Sciatic nerve (tissue), 2 donors: Measurements from ENCODE around the gene KLHL6. TPM values are rescaled to one million over a fixed set of nuclear protein-coding genes. Genes with fewer than 3 reads are reported as not detected.
"Not testable (repeated sequence)": the region's sequence is repeated elsewhere in the genome, so short reads cannot be mapped to it uniquely, and the experiment has no call there.

Source experiments
- ATAC-seq: fragments of 200-7000 bp; cut with Tn5 transposase; one replicate; pipeline ENCODE4 v1.9.1; 2020; ENCODE audit warnings: mild to moderate bottlenecking, moderate library complexity
- DNase-seq: peaks from one replicate; pipeline ENCODE4 v3.0.0-alpha.2; 2020; ENCODE audit warnings: low spot score
- intact Hi-C: fragments of 100-400 bp; cut with DNase I; formaldehyde crosslinking; loops from one replicate; pipeline ENCODE4 v1.14.2; 2022
- total RNA-seq: library from RNA; stranded (reverse); fragmentation: NEBNext Ultra II Directional; extraction: Animal tissue kit (Norgen Biotek cat#: 25700); gene quantifications from one replicate; pipeline ENCODE4 v1.2.1, GENCODE V29; 2021
- donor health status: DM: no; HTN: no; CAD: no.
- donor health status: DM: no; HTN: no; CAD: no.

Gene KLHL6
- total RNA-seq, 1 donor from 2014 or later: 4.7 TPM

DNA sequence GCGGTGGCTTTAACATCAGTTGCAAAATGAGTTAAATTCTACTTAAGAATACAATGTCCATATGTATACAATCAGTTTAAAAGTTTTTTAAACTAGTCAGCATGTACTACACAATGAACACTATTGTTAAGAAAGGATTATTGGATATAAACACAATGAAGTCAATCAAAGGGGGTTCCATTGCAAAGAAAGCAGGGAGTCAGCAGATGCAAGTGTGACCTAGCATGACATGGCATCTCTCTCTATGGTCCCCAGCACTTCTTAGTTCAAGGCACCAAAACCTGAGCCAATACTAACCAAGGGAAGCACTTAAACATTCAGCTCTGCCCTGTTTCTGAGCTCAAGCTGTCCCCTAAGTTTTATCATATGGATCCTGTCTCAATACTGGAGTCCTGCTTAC is 17.0 kb downstream of the KLHL6 start:
- ATAC-seq (no peak), DNase-seq (no peak)
- intact Hi-C loops: no loop called here

DNA sequence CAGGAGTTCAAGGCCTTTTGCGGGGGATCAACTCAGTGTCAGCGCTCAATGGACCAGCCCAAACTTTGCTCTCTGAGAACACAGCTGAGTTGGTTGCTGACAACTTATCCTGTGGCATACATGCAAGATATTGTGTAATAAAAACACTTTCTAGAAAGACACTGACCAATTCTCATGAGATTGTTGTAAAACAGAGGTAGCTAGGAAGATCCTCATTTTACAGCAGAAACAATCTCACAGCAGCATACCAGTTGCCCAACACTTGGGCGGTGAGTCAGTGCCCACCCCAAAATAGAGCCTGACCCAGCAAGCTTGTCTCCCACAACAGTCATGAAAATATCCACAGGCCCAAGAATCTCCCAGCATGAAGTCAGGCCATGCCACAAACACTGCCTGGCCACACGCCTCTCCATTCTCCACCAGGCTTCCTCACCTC is 18.2 kb downstream of the KLHL6 start:
- ATAC-seq (peak; percentile 71), DNase-seq (no peak)
- intact Hi-C loops: no loop called here

DNA sequence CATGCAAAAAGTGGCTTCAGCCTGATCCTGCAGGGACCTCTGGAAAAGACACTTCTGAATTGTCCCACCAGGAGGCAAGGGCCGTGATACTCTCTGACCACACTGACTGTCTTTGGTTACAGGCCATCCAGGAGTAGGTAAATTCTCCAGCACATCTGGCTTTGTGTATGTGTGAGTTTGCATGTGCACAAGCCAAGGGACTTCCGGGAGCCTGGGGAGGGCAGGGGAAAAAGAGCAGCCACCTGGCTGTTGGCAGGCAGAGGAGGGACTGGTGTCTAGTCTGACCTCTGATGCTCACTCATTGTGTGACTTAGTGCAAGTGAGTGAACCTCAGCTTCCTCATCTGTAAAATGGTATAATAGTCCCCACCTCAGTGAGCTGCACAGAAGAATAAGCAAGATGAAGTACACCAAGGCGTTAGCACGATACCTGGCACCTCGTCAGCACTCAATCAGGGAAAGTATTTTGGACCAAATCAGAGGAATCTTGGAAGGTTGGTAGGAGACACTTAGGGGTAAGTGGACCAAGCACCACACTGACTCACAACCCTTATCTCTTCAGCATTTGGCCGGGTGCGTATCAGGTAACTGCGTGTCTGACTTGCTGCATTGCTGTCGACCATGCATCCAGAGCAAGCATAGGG is 19.1 kb downstream of the KLHL6 start:
- ATAC-seq: no peak

DNA sequence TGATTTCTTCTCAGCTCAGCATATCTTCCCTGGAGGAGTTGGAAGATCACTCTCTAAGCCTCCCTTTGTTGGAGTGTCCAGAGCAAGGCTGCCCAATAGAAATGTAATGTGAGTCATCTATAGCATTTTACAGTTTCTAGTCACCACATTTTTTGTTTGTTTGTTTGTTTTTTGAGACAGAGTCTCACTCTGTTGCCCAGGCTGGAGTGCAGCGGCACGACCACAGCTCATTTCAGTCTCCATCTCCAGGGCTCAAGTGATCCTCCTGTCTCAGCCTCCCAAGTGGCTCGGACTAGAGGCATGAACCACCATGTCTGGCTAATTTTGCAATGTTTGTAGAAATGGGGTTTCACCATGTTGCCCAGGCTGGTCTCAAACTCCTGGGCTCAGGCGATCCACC is 21.3 kb downstream of the KLHL6 start:
- ATAC-seq (no peak), DNase-seq (no peak)
- intact Hi-C loops: no loop called here

More for the DNA sequence above, 19.1 kb downstream of the KLHL6 start:
- DNase-seq: no peak
- intact Hi-C loops: no loop called here

DNA sequence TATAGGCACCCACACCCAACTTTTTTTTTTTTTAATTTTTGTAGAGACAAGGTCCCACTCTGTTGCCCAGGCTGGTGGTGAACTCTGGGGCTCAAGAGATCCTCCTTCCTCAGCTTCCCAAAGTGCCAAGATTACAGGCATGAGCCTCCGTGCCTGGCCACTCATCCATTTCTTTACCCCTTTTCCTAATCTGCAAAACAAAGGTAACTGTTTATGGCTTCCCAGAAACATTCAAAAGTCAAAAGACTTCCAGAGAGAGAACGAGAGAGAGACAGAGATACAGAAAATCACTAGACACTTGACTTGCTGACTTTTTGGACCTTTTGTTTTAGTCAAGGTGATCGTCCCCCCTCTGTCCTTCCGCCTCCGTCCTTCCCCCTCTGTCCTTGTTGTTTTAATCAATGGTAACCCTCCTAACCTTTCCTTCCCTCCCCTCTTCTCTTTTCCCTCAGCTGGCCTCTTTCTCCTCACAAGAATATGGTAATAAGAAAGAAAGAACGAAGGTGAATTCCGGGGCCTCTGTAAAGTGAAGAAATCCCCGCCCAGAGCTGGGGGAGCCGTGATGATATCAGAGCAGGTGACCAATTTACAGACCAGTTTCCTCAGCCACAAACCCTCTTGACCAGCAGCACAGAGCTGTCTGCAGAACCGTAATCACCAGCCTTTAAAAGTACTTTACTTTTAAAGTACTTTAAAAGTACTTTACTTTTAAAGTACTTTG is 21.9 kb downstream of the KLHL6 start:
- intact Hi-C loops: no loop called here
- DNase-seq (no peak), ATAC-seq (no peak)

DNA sequence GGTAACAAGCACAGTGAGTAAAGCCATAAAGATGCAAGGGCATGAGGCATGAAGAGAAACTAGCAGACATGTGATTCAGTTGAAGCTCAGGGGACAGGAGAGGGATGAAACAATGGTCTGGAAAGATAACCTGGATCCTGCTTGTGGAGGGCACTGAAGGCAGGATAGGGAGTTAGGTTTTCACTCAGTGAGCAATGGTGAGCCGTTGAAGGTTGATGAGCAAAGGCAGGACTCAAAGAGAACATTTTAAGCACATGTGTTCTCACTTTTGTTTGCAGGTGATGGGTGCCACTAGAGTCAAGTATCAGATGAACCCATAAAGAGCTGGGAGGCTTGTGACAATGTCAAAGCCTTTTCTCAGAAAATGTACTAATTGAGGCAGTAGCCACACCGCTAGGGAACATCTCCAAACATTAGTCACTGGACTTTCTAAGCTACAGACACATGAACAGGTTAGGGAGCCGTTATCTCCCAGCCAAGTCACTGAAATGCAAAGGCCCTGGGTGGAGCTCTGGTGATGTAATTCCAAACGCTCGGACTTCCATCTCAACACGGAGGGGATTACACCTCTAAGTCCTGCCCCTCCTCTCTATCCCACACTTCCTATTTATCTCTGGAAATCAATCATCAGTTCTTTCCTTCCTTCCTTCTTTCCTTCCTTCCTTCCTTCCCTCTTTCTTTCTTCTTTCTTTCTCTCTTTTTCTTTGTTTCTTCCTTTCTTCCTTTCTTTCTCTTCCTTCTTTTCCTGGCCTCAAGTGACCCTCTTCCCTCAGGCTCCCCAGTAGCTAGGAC is 22.7 kb downstream of the KLHL6 start:
- DNase-seq (no peak), ATAC-seq (no peak)
- intact Hi-C loops: no loop called here

DNA sequence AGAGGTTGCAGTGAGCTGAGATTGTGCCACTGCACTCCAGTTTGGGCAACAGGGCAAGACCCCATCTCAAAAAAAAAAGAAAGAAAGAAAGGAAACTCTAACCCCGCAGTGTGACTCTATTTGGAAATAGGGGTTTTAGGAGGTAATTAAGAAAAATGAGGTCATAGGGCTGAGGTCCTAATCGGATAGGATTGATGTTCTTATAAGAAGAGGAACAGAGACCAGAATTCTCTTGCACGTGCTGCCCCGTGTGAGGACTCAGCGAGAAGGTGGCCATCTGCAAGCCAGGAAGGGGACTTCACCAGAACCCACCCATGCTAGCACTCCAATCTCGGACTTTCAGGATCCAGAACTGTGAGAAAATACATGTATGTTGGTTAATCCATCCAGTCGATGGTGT is 25.8 kb downstream of the KLHL6 start:
- DNase-seq: no peak
- ATAC-seq: no peak
- intact Hi-C loops: no loop called here

DNA sequence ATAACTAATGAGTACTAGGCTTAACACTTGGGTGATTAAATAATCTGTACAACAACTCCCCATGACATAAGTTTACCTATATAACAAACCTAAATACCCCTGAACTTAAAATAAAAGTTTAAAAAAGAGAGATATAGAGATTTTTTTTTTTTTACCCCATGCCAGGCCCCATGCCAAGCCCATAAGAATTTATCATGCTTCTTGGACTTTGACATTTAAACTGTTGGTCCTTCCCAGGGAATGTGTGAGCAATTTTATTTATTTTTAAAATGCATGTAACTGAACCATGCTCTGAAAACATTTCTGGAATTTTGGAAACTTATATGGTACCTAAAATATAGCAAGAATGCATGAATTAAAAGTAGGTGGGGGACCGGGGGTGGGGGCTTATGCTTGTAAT is 26.3 kb downstream of the KLHL6 start:
- ATAC-seq (no peak), DNase-seq (no peak)
- intact Hi-C loops: no loop called here

DNA sequence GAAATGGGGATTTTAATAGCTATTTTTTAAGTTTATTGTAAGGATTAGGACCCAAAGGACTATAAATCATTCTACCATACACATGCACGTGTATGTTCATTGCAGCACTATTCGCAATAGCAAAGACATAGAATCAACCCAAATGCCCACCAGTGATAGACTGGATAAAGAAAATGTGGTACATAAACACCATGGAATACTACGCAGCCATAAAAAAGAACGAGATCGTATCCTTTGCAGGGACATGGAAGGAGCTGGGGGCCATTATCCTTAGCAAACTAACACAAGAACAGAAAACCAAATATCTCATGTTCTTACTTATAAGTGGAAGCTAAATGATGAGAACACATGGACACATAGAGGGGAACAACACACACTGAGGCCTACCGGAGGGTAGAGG is 26.7 kb downstream of the KLHL6 start:
- intact Hi-C loops, DNase-seq, ATAC-seq: not testable (repeated sequence)

DNA sequence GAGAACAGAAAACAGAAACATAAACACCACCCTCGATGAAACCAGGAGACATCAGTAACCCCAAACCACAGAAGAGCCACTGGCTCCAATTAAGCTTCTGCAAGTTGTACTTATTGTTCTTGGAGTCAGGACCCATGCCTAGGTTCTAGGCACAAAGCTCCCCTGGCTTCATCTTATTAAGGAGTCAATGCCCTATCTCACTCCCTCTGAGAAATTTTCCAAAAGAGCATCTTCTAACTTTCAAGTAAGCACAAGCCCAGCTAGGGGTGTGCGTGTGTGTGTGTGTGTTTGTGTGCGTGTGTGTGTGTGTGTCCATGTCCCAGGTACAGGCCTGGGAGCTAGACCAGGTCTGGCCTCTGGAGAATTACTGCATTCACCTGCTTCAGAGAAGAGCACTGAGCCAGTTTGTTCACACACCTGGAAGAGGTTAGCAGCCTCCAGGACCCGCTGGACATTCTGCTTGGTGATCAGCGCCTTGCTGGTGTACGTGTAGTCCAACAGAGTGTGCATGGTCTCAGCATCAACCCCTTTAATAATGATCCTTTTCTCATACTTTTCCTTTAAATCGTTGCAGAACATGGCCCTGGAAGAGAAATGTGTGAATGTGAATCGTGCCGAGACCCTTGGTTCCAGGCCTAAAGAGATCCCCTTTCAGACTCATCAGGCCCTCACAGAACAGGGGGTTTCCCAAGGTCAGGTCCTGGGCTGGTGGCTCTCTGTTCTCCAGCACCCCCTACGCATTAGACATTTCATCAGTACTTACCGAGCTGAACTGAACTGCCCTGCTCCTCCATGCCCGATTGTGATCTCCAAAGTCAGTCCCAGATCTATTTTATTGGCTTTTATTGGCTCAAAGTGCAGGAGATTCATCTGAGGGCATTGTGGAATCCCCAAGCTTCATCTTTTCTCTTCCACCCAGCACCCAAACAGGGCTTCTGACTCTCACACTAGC is 27.8 kb downstream of the KLHL6 start:
- intact Hi-C loops: no loop called here
- no peak for ATAC-seq
- no peak for DNase-seq

DNA sequence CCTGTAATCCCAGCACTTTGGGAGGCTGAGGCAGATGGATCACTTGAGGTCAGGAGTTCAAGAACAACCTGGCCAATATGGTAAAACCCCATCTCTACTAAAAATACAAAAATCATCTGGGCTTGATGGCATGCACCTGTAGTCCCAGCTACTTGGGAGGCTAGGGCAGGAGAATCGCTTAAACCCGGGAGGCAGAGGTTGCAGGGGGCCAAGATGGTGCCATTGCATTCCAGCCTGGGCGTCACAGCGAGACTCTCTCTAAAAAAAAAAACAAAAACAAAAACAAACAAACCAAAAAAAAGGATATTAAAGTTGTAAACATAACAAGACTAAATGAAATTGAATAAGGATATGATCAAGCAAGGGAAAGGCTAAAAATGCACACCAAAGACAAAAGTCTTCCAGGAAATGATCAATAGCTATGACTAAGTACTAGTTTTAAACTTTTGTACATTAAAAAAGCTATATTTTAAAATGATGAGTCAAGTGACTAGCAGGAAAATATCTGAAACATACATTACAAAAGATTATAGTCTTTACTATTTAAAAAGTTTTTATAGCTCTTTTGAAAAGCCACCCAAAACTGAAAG is 28.6 kb downstream of the KLHL6 start:
- DNase-seq (no peak), ATAC-seq (no peak)
- intact Hi-C loops: no loop called here

DNA sequence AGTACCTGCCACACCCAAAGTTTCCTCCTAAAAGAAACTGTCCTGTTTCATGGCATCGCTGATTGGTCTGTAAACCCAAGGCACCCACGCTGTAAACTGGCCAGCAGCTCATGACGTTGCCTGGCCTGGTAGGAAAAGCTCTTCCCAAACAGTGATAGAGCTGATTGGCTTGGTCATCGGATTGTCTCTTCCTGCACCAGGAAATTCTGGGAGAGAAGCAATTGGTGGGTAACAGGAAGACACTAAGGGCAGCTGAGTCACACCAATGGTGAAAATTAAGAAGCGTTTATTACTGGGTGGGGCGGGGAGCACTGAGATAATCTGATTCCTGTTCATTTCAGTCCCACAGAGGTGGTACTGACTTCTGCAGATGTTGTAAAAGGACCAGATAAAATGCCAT is 31.0 kb downstream of the KLHL6 start:
- ATAC-seq (no peak), DNase-seq (no peak)
- intact Hi-C loops: no loop called here

DNA sequence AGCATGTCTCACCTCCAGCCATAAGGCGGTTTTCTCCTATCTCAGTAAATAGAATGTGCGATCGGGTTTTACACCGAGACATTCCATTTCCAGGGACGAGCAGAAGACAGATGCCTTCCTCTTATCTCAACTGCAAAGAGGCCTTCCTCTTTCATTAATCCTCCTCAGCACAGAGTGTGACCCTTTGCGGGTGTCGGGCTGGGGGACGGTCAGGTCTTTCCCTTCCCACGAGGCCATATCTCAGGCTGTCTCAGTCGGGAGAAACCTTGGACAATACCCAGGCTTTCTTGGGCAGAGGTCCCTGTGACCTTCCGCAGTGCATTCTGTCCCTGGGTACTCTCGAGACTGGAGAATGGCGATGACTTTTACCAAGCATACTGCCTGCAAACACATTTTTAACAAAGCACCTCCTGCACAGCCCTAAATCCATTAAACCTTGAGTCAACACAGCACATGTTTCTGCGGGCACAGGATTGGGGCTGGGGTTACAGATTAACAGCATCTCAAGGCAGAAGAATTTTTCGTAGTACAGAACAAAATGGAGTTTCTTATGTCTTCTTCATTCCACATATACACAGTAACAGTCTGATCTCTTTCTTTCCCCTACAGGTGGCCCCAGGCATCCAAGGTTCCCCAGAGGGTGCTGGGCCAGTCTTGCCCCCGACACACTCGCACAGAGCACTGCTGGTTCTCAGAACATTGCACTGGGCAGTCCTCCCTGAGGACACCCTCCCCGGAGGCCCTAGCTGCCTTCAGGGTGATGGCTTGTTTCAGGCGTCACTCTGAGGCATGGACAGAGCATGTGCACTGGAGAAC is 34.6 kb downstream of the KLHL6 start:
- ATAC-seq, intact Hi-C loops, DNase-seq: not testable (repeated sequence)

DNA sequence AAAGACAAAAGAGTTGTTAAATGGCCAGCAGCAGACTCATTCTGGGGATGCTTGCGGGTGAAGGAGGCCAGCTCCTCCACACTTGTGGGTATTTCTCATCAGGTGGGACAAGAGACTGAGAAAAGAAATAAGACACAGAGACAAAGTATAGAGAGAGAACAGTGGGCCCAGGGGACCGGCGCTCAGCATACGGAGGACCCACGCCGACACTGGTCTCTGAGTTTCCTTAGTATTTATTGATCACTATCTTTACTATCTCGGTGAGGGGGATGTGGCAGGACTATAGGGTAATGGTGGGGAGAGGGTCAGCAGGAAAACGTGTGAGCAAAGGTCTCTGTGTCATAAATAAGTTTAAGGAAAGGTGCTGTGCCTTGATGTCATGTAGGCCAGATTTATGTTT is 35.2 kb downstream of the KLHL6 start:
- intact Hi-C loops, DNase-seq, ATAC-seq: not testable (repeated sequence)

DNA sequence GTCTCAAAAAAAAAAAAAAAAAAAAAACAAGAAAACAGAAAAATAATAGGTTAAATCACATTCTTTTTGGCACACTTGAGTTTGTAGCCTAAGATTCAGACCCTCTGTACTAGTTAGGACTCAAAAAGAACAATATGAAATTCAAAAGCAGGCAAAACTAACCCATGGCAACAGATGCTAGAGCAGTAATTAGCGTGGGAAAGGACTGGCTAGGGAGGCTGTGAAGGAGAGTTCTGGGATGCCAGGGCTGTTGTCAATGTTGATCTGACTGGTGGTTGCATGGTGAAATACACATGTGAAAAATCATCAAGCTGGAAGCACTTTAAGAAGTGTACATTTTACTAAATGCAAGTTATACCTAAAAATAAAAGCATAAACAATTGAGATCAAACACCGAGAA is 35.6 kb downstream of the KLHL6 start:
- DNase-seq: no peak
- ATAC-seq: no peak
- intact Hi-C loops: no loop called here

DNA sequence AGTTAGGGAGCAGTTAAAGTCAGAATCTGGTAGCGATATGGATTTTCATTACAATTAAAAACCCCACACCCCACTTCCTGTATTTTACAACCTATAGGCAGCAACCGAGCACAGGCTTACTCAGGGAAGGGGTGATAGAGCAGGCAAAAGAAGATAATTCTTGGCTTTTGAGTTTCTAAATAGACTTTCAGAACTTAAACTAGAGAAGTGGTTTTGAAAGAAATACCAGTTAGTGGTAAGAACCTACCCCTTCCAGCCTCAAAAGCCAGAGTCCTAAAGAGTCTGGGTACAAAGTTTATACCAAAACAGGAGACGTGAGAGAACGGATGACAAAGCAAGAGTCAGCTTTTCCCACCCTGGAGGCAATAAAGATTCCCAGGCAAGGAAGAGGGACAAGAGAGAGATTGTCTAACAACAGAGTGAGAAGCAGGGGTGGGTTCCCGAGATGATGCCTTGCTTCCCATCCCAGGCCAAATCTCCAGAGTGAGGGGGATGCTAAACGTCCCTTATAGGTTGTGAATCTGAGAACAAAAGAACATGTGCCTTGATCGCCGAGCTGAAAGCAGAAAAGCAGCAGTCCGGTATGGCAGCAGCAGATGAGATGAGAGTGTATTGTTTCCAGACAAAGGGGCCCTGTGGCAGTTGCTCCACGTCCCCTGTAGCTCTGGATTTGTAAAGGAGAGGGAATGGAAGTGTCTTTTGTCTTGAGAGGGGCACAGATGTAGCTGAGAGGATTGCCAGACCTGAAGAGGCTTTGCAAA is 36.8 kb downstream of the KLHL6 start:
- no peak for ATAC-seq
- intact Hi-C loops: no loop called here
- no peak for DNase-seq

DNA sequence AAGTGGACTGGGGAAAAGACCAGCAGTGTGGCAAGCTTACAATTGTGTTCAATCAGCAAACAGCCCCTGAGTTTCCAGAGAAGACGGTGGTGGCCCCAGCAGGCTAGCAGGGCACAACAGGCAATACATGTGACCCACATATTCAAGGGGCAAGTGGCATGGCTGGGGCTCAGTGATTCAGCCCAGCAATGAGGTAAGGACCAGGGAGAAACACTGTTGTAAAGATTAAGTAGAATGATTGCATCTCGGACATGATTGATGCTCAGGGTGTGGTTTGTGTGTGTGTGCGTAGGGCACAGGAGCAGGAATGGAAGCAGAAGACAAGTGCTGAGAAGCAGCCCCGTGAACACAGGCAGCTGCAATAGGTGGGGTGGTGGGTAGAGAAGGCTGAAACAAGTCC is 37.9 kb downstream of the KLHL6 start:
- no peak for DNase-seq
- no peak for ATAC-seq
- intact Hi-C loops: no loop called here
